ENCODE measurements around the gene CENPS. TPM values are rescaled to one million over a fixed set of nuclear protein-coding genes. Genes with fewer than 3 reads are reported as not detected.

CENPS gene
- total and polyA plus RNA-seq, 9 of the 15 experiments (the other 6 are each of a cell fraction or from before 2014, with no cell fraction given) = 10.2 to 36.0 (median 26.0) TPM

- TF ChIP-seq CHD7 (IDR thresholded peaks at IDR 0.05; ENCODE audit: low read depth, low read length) (no peak), SAP30 (IDR thresholded peaks at IDR 0.05; ENCODE audit: borderline replicate concordance, insufficient read depth, low read depth, low read length, poor library complexity, severe bottlenecking) (peak; percentile 69), TFAM (CRISPR knock-in tag; conservative IDR thresholded peaks at IDR 0.05) (no peak), E2F5 (CRISPR knock-in tag; IDR thresholded peaks at IDR 0.05) (no peak), ZNF586 (CRISPR knock-in tag; conservative IDR thresholded peaks at IDR 0.05) (no peak), NCOA6 (IDR thresholded peaks at IDR 0.05) (no peak), FOXP4 (CRISPR knock-in tag; IDR thresholded peaks at IDR 0.05; ENCODE audit: borderline replicate concordance) (no peak), MCM2 (IDR thresholded peaks at IDR 0.05; ENCODE audit: low read depth) (no peak), TCFL5 (CRISPR knock-in tag; conservative IDR thresholded peaks at IDR 0.05) (no peak), ZNF316 (IDR thresholded peaks at IDR 0.05) (no peak), ZNF197 (CRISPR knock-in tag; IDR thresholded peaks at IDR 0.05; ENCODE audit: low read depth) (no peak), ATF7 (IDR thresholded peaks at IDR 0.05) (no peak), RBFOX2 (IDR thresholded peaks at IDR 0.05; ENCODE audit: low read depth, low read length) (no peak), RBM15 (IDR thresholded peaks at IDR 0.05; ENCODE audit: insufficient read depth, low read length) (no peak)
Measured at GRCh38 chr1:10399444-10399941, 30.7 kb upstream of the CENPS start (continued).

Measured in K562 (cell line).